ENCODE measurements around the gene CD164.

CD164 gene

DNA sequence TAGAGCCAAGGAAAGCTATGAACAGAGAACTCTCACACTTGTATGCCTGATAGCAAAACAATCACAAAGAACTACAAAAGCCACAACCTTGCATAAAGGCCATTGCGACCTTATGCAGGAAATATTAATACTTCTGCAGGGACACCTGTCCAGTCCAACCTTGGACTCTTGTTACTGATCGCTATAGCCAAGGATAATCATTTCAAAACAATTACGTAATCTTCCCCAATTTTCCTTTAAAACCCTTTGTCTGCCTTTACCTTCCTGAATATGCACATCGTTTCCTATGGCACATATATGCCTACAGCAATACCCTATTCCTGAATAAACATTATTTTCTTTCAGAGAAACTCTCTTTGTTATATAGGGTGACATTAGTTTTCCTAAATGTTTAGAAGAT, 35.4 kb upstream of the CD164 start:
- TF ChIP-seq, protein P1, sequence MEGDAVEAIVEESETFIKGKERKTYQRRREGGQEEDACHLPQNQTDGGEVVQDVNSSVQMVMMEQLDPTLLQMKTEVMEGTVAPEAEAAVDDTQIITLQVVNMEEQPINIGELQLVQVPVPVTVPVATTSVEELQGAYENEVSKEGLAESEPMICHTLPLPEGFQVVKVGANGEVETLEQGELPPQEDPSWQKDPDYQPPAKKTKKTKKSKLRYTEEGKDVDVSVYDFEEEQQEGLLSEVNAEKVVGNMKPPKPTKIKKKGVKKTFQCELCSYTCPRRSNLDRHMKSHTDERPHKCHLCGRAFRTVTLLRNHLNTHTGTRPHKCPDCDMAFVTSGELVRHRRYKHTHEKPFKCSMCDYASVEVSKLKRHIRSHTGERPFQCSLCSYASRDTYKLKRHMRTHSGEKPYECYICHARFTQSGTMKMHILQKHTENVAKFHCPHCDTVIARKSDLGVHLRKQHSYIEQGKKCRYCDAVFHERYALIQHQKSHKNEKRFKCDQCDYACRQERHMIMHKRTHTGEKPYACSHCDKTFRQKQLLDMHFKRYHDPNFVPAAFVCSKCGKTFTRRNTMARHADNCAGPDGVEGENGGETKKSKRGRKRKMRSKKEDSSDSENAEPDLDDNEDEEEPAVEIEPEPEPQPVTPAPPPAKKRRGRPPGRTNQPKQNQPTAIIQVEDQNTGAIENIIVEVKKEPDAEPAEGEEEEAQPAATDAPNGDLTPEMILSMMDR (IDR thresholded peaks at IDR 0.05; ENCODE audit: low read depth, low read length): no peak

GRCh38 chr6:109411034-109411433, 28.8 kb upstream of the CD164 start:
- no peak overlapping the region for H3K4me3 ChIP-seq (ENCODE audit: low read depth, low read length)
- H3K27me3 ChIP-seq: no peaks in the 10 kb centered on the region
- no peaks in the 10 kb centered on the region for H3K9me3 ChIP-seq
- H3K36me3 ChIP-seq: no peaks in the 10 kb centered on the region
- no peak for DNase-seq
- TF ChIP-seq, protein P1 (IDR thresholded peaks at IDR 0.05; ENCODE audit: low read depth, low read length): no peak
- no peaks in the 10 kb centered on the region for H3K4me1 ChIP-seq

More for the DNA sequence above, 35.4 kb upstream of the CD164 start:
- H3K27me3 ChIP-seq: no peaks in the 10 kb centered on the region
- no peaks in the 10 kb centered on the region for H3K4me1 ChIP-seq
- no peaks in the 10 kb centered on the region for H3K36me3 ChIP-seq
- no peaks in the 10 kb centered on the region for H3K9me3 ChIP-seq
- no peak for DNase-seq
- H3K4me3 ChIP-seq (ENCODE audit: low read depth, low read length): no peak overlapping the region

DNA sequence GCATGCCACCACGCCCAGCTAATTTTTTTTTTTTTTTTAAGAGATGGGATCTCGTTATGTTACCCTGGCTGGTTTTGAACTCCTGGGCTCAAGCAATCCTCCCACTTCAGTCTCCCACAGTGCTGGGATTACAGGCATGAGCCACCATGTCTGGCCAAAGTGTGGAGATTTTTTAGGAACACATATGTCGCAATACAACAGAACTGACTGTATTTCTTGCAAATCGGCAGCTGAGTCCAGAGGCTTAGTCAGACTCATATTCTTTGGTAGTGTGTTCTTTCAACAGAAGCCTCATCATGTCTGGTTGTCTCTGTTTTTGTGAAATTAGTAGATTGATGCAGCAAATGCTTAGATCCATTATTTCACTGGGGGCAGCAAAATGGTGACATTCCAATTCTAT, 23.9 kb upstream of the CD164 start:
- H3K9me3 ChIP-seq: no peaks in the 10 kb centered on the region

DNA sequence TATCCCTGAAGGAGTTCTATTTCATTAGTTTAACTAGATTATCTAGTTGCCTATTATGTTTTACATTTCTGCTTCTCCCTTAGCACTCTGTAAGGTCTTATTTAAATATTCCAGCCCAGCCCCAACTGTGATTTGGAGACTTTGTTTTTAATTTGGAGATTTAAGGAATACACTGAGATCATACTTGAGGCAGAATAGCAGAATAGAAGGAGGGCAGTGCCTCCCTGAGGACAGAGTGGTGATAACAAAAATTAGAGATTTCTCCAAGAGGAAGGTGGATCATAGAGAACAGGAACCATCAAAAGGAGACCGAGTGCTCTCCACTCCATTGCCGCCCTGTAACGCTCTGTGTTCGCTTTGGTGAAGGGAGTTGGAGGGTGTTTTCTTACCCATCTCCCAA, 14.8 kb upstream of the CD164 start:
- Histone ChIP-seq H3K4me3 (ENCODE audit: low read depth, low read length) (no peak overlapping the region), H3K27me3 (no peaks in the 10 kb centered on the region), H3K36me3 (no peaks in the 10 kb centered on the region), H3K4me1 (no peaks in the 10 kb centered on the region), H3K9me3 (no peaks in the 10 kb centered on the region)
- TF ChIP-seq, protein P1 (IDR thresholded peaks at IDR 0.05; ENCODE audit: low read depth, low read length): peak; percentile 34; the same call in 1 of the 2 replicates
- no peak for DNase-seq

More for the DNA sequence above, 23.9 kb upstream of the CD164 start:
- Histone ChIP-seq H3K36me3 (no peaks in the 10 kb centered on the region), H3K4me1 (no peaks in the 10 kb centered on the region), H3K4me3 (ENCODE audit: low read depth, low read length) (no peak overlapping the region), H3K27me3 (no peaks in the 10 kb centered on the region)
- TF ChIP-seq, protein P1 (IDR thresholded peaks at IDR 0.05; ENCODE audit: low read depth, low read length): no peak
- no peak for DNase-seq

DNA sequence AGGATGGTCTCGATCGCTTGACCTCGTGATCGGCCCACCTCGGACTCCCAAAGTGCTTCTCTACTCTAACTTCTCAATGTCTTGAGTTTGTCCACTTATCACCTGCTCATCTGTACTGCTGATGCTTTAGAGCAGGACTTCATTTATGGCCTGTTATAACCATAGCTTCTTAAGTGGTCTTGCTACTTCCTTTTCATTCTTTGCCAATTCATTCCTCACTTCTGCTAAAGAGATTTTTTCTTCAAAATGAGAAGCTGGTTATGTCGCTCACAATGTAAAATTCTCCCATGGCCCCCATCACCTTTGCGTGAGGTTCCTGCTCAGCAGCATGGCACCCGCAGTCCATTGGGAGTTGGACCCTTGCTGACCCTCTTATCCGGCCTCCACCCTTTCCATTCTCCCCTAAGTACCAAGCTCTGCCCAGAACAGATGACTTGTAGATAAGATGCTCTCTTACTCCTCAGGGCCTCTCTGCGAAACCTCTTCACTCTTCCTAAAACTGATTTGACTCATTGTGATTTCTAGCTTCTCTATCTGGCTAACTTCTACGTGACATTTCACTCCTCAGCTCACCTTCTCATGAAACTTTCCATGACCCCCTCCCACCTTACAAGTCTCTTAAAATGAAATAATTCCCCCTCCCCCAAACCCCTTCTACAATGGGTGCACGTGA, 13.9 kb upstream of the CD164 start:
- no peak for DNase-seq
- no peak overlapping the region for H3K4me3 ChIP-seq (ENCODE audit: low read depth, low read length)
- H3K9me3 ChIP-seq: no peaks in the 10 kb centered on the region
- TF ChIP-seq, protein P1 (IDR thresholded peaks at IDR 0.05; ENCODE audit: low read depth, low read length): no peak
- no peaks in the 10 kb centered on the region for H3K36me3 ChIP-seq
- H3K4me1 ChIP-seq: no peaks in the 10 kb centered on the region
- no peaks in the 10 kb centered on the region for H3K27me3 ChIP-seq

- H3K4me3 ChIP-seq (ENCODE audit: low read depth, low read length): no peak overlapping the region
- DNase-seq: no peak
- no peaks in the 10 kb centered on the region for H3K36me3 ChIP-seq
- no peaks in the 10 kb centered on the region for H3K9me3 ChIP-seq
- H3K27me3 ChIP-seq: no peaks in the 10 kb centered on the region
- peaks cover 4% of the 10 kb centered on the region; the same call in 1 of the 2 replicates for H3K4me1 ChIP-seq
- TF ChIP-seq, protein P1 (IDR thresholded peaks at IDR 0.05; ENCODE audit: low read depth, low read length): no peak
Observed at GRCh38 chr6:109393886-109394281, 11.6 kb upstream of the CD164 start.

Measured in BE2C (cell line).